CD1c-positive myeloid dendritic cell (primary cell): Measurements from ENCODE around the gene TPD52L1.
"Not testable (repeated sequence)": the region's sequence is repeated elsewhere in the genome, so short reads cannot be mapped to it uniquely, and the experiment has no call there.

ENCODE experiments used
- DNase-seq: peaks from one replicate; pipeline ENCODE4 v3.0.0-alpha.2; 2016; ENCODE audit errors: extremely low spot score

The TPD52L1 gene

GRCh38 chr6:125142618-125143017 lies 11.0 kb upstream of the TPD52L1 start:
- DNase-seq: no peak

GRCh38 chr6:125144822-125145221 lies 8.8 kb upstream of the TPD52L1 start:
- no peak for DNase-seq

GRCh38 chr6:125149256-125150144 lies 4.1 kb upstream of the TPD52L1 start:
- DNase-seq: no peak

GRCh38 chr6:125151700-125152099 lies 1.9 kb upstream of the TPD52L1 start:
- no peak for DNase-seq

GRCh38 chr6:125154118-125154760 lies 666 bp downstream of the TPD52L1 start:
- no peak for DNase-seq

- no peak for DNase-seq
These were observed 1.2 kb downstream of the TPD52L1 start for GRCh38 chr6:125154761-125155135.

- DNase-seq: no peak
These were observed 1.8 kb downstream of the TPD52L1 start for GRCh38 chr6:125155344-125155743.

GRCh38 chr6:125156496-125156895 lies 2.9 kb downstream of the TPD52L1 start:
- DNase-seq: no peak

- no peak for DNase-seq
These were observed 3.7 kb downstream of the TPD52L1 start for GRCh38 chr6:125157280-125157679.

- no peak for DNase-seq
These were observed 4.2 kb downstream of the TPD52L1 start for GRCh38 chr6:125157725-125158124.

- not testable (repeated sequence) for DNase-seq
These were observed 9.8 kb downstream of the TPD52L1 start for GRCh38 chr6:125163339-125163738.

GRCh38 chr6:125163811-125164210 lies 10.2 kb downstream of the TPD52L1 start:
- no peak for DNase-seq

- DNase-seq: no peak
These were observed 11.1 kb downstream of the TPD52L1 start for GRCh38 chr6:125164696-125165095.

- DNase-seq: no peak
These were observed 11.7 kb downstream of the TPD52L1 start for GRCh38 chr6:125165256-125165655.

- DNase-seq: no peak
These were observed 12.2 kb downstream of the TPD52L1 start for GRCh38 chr6:125165776-125166175.

GRCh38 chr6:125166711-125167110 lies 13.1 kb downstream of the TPD52L1 start:
- no peak for DNase-seq

- no peak for DNase-seq
These were observed 14.0 kb downstream of the TPD52L1 start for GRCh38 chr6:125167579-125167978.

GRCh38 chr6:125169058-125169457 lies 15.5 kb downstream of the TPD52L1 start:
- DNase-seq: no peak

- DNase-seq: no peak
These were observed 15.9 kb downstream of the TPD52L1 start for GRCh38 chr6:125169522-125169921.

- DNase-seq: no peak
These were observed 16.8 kb downstream of the TPD52L1 start for GRCh38 chr6:125170376-125170775.

- no peak for DNase-seq
These were observed 19.9 kb downstream of the TPD52L1 start for GRCh38 chr6:125173341-125174095.

- no peak for DNase-seq
These were observed 21.1 kb downstream of the TPD52L1 start for GRCh38 chr6:125174626-125175025.
